Gastroesophageal sphincter (tissue), 4 donors: ENCODE measurements around the gene TMX3. TPM values are rescaled to one million over a fixed set of nuclear protein-coding genes. Genes with fewer than 3 reads are reported as not detected.

Source experiments
- ATAC-seq: fragments of 150-250 bp; one replicate; pipeline ENCODE4 v1.9.1; 2016; ENCODE audit warnings: mild to moderate bottlenecking, moderate library complexity
- H3K27ac ChIP-seq, 4 donors: fragments of 200-600 bp; sonication (generic) in 3 of 4; 1 replicate in 3 of 4; 2 replicates in 1 of 4; pipeline ENCODE4 v1.5.1; 2016 to 2019
- H3K27me3 ChIP-seq: fragments of 200-600 bp; sonication (generic); one replicate; pipeline ENCODE4 v1.5.1; 2019
- H3K36me3 ChIP-seq, 2 donors: fragments of 200-600 bp; sonication (generic); one replicate each; pipeline ENCODE4 v1.5.1; 2019; ENCODE audit warnings: control low read depth in 1 of 2
- H3K4me1 ChIP-seq, 3 donors: fragments of 200-600 bp; sonication (generic); 1 replicate in 2 of 3; 2 replicates in 1 of 3; pipeline ENCODE4 v1.5.1; 2016 to 2019; ENCODE audit warnings: control low read depth in 2 of 3
- H3K4me3 ChIP-seq, 2 donors: fragments of 200-600 bp; sonication (generic); one replicate each; pipeline ENCODE4 v1.5.1; 2019; ENCODE audit warnings: mild to moderate bottlenecking in 1 of 2, moderate library complexity in 1 of 2
- H3K9me3 ChIP-seq, 3 donors: fragments of 200-600 bp; sonication (generic); one replicate each; pipeline ENCODE4 v1.5.1; 2017 to 2019; ENCODE audit warnings: control low read depth in 2 of 3
- EP300 ChIP-seq: sonication (generic); formaldehyde crosslinking; IDR thresholded peaks from one replicate; pipeline ENCODE4 v1.6.1; 2017; ENCODE audit warnings: antibody characterized with exemption, mild to moderate bottlenecking
- POLR2A ChIP-seq, 2 donors: fragments of 450-650 bp; IDR thresholded peaks; one replicate each; pipeline ENCODE4 v1.6.1; 2017; ENCODE audit warnings: antibody characterized with exemption in 2 of 2, mild to moderate bottlenecking in 2 of 2, moderate library complexity in 1 of 2
- POLR2AphosphoS5 ChIP-seq: sonication (generic); formaldehyde crosslinking; IDR thresholded peaks from one replicate; pipeline ENCODE4 v1.6.1; 2017; ENCODE audit warnings: antibody characterized with exemption
- WGBS, 2 donors: methylation state at CpG; one replicate each; pipeline ENCODE4 v1.1.5; 2018; ENCODE audit warnings: low coverage in 1 of 2; 5-methylcytosine and 5-hydroxymethylcytosine counted together
- total RNA-seq, 4 donors: library from RNA; depleted of rRNA; stranded (reverse); fragments of >200 nt; gene quantifications; one replicate each; pipeline ENCODE4 v1.1.0, GENCODE V29; 2016
- TF ChIP-seq, protein P1 (sequence below), 4 experiments: fragments of 200-600 bp in 2 of 4; fragments of 450-650 bp in 2 of 4; sonication (generic) in 1 of 4; IDR thresholded peaks; one replicate each; pipeline ENCODE4 v1.5.1; 2017 to 2019; ENCODE audit warnings: antibody characterized with exemption in 4 of 4, mild to moderate bottlenecking in 2 of 4, moderate library complexity in 2 of 4

Gene TMX3, protein sequence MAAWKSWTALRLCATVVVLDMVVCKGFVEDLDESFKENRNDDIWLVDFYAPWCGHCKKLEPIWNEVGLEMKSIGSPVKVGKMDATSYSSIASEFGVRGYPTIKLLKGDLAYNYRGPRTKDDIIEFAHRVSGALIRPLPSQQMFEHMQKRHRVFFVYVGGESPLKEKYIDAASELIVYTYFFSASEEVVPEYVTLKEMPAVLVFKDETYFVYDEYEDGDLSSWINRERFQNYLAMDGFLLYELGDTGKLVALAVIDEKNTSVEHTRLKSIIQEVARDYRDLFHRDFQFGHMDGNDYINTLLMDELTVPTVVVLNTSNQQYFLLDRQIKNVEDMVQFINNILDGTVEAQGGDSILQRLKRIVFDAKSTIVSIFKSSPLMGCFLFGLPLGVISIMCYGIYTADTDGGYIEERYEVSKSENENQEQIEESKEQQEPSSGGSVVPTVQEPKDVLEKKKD
- 10 to 100 TPM; 30.5 to 43.3 (median 33.3) TPM for total RNA-seq

DNA sequence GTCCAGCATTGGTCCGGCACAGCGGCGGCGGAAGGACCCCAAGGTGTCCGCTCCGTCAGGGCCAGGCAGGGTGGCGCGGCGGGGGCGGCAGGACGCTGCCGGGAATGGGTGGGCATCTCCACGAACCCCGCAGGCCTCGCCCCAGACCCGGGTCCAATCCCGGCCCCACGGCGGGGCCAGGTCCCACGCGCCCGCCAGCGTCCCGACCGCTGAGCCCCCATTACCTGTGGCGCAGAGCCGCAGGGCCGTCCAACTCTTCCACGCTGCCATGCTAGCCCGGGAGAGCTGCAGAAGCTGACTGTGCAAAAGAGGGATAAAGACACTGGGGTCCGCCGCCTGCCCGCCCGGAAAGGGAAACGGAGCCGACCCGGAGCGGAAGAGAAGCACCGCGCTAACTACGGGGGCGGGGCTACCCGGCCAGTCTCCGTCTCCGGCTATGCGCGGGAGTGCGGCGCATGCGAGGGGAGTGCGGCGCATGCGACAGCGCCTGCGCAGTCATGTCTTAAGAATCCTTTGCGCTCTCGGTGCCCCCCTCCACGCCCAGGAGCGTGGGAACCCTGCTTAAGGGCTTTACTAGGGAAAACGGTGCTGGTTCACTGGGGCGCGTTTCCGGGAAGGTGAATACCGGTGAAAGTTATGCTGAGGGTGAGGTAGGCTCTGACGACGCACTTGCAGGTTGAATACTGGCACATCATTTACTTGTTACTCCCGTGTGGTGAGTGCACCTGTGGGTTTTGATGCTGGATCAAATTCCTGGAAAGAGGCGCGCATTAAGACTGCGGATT lies at the start of gene TMX3:
Gene TMX3 (minus strand): TSS at position 397 of the 785 bp plus-strand sequence. CDS start 127 bp downstream, at position 270.
- peak; percentile 98 for ATAC-seq
- Histone ChIP-seq H3K36me3 (peaks cover 0 to 23% of the 10 kb centered on the region in 2 donors), H3K4me3 (peak within 1 kb of the TSS; percentile 88 to 93), H3K27me3 (no peaks in the 10 kb centered on the region), H3K4me1 (peaks cover 3 to 33% (median 4%) of the 10 kb centered on the region in 3 donors), H3K27ac (peak within 1 kb of the TSS; percentile 58 to 84 (median 80)), H3K9me3 (no peaks in the 10 kb centered on the region)
- WGBS, 2 donors, result 0% methylated on average over 6 to 21 of the region's 70 CpGs
- TF ChIP-seq EP300 (no peak), POLR2A (IDR thresholded peaks at IDR 0.05) (no peak), POLR2AphosphoS5 (peak; percentile 31)

DNA sequence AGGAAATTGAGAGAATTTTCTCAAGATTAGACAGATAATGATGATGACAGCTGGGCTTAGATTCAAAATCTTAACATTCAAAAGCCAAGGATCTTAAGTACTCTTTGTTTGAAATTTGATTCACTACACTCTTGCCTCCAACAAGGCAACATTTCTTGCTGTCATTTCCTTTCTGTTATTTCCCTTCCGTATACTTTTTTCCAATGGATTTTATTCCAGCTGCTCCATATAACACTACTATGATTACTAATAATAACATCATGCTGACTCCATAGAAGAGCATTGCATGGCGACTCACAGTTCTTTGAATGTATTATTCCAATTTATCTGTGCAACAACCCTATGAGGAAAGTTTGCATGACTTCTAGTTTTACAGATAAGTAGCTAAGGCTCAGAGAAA lies 49.1 kb upstream of the TMX3 start:
- Histone ChIP-seq H3K4me3 (no peak overlapping the region), H3K27ac (no peak overlapping the region), H3K4me1 (no peaks in the 10 kb centered on the region), H3K9me3 (peaks cover 0 to 5% (median 0%) of the 10 kb centered on the region in 3 donors), H3K36me3 (no peaks in the 10 kb centered on the region), H3K27me3 (no peaks in the 10 kb centered on the region)
- TF ChIP-seq POLR2AphosphoS5 (no peak), EP300 (no peak), POLR2A (IDR thresholded peaks at IDR 0.05) (no peak)
- TF ChIP-seq, protein P1, sequence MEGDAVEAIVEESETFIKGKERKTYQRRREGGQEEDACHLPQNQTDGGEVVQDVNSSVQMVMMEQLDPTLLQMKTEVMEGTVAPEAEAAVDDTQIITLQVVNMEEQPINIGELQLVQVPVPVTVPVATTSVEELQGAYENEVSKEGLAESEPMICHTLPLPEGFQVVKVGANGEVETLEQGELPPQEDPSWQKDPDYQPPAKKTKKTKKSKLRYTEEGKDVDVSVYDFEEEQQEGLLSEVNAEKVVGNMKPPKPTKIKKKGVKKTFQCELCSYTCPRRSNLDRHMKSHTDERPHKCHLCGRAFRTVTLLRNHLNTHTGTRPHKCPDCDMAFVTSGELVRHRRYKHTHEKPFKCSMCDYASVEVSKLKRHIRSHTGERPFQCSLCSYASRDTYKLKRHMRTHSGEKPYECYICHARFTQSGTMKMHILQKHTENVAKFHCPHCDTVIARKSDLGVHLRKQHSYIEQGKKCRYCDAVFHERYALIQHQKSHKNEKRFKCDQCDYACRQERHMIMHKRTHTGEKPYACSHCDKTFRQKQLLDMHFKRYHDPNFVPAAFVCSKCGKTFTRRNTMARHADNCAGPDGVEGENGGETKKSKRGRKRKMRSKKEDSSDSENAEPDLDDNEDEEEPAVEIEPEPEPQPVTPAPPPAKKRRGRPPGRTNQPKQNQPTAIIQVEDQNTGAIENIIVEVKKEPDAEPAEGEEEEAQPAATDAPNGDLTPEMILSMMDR (IDR thresholded peaks at IDR 0.05), result no peak
- WGBS, 2 donors, result 55 to 58% methylated on average over 2 of the region's 2 CpGs
- ATAC-seq, result no peak

DNA sequence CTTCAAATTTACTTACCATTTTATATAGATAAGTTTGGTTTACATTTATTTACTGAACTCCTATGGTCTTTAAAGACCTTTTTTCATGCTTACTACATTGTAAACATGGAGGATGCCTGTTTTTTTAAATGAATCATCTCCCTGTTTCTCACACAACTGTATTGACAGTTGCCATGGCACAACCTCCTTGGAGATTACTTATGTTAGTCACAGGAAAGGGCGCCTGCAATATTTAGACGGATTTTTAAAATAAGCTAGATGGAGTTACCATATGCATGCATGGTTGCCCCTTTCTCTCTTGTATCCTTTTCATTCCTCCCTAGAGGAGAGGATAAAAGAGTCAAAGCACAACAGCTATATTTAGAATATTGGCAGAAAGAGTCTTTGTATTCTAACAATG lies 48.2 kb upstream of the TMX3 start:
- no peaks in the 10 kb centered on the region for H3K4me1 ChIP-seq
- no peak overlapping the region for H3K27ac ChIP-seq
- H3K36me3 ChIP-seq, result no peaks in the 10 kb centered on the region
- H3K9me3 ChIP-seq, result peaks cover 0 to 12% (median 0%) of the 10 kb centered on the region in 3 donors
- WGBS, 2 donors, result 71 to 91% methylated on average over 2 of the region's 2 CpGs
- ATAC-seq, result no peak
- no peaks in the 10 kb centered on the region for H3K27me3 ChIP-seq
- TF ChIP-seq EP300 (no peak), POLR2AphosphoS5 (no peak), POLR2A (IDR thresholded peaks at IDR 0.05) (no peak)
- TF ChIP-seq, protein P1 (IDR thresholded peaks at IDR 0.05), result no peak
- no peak overlapping the region for H3K4me3 ChIP-seq

DNA sequence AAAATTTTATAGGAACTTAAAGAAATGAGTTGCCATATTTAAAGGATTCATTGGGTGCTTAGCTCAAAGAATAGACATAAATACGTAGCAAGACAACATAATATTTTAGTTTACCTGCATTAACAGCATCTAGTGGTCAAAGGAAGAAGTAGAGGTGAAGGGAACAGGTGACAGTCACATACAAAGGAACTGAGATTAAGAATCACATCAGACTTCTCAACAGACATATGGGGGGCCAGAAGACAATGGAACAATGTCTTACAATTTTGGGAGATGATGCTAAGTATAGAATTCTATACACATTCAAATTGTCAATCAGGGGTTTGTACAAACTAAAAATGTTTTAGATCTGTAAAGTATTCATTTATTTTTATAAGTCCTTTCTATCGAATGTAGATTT lies 44.4 kb upstream of the TMX3 start:
- no peak for ATAC-seq
- no peaks in the 10 kb centered on the region for H3K4me1 ChIP-seq
- H3K36me3 ChIP-seq, result no peaks in the 10 kb centered on the region
- 85 to 100% methylated on average over 1 to 2 of the region's 2 CpGs for WGBS, 2 donors
- TF ChIP-seq EP300 (no peak), POLR2A (IDR thresholded peaks at IDR 0.05) (no peak), POLR2AphosphoS5 (no peak)
- TF ChIP-seq, protein P1 (IDR thresholded peaks at IDR 0.05), result no peak
- no peaks in the 10 kb centered on the region for H3K27me3 ChIP-seq
- peaks cover 0 to 12% (median 0%) of the 10 kb centered on the region in 3 donors for H3K9me3 ChIP-seq
- H3K4me3 ChIP-seq, result no peak overlapping the region
- no peak overlapping the region for H3K27ac ChIP-seq

DNA sequence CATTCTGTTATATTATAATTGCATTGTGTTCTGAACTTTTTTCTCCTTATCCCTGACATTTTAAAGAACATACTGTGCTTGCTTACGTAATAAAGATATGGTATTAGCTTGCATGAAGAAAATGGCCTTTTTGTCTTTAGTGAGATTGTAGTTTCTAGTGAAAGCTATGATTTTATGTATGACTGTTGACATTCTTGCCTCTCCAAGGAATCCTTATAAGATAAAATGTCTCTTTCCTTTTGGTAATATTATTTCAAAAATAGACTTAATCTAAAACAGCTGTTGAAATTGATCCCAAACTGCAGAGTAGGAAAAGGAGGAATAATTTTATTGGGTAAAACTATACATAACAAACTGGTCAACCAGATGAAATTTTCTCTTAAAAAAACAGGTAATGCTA lies 42.2 kb upstream of the TMX3 start:
- no peak overlapping the region for H3K27ac ChIP-seq
- H3K4me3 ChIP-seq, result no peak overlapping the region
- TF ChIP-seq, protein P1 (IDR thresholded peaks at IDR 0.05), result no peak
- TF ChIP-seq POLR2A (IDR thresholded peaks at IDR 0.05), result no peak
- no peak for TF ChIP-seq POLR2AphosphoS5
- no peak for TF ChIP-seq EP300
- 64 to 88% methylated on average over 1 of the region's 1 CpG for WGBS, 2 donors
- peaks cover 0 to 14% (median 0%) of the 10 kb centered on the region in 3 donors for H3K9me3 ChIP-seq
- H3K27me3 ChIP-seq, result no peaks in the 10 kb centered on the region
- H3K4me1 ChIP-seq, result no peaks in the 10 kb centered on the region
- ATAC-seq, result no peak
- H3K36me3 ChIP-seq, result no peaks in the 10 kb centered on the region
